GM12891 (cell line): ENCODE data around the gene SQOR.

Source experiments
- POLR2A ChIP-seq: IDR thresholded peaks from 2 replicates; pipeline ENCODE4 v1.6.1; 2011; ENCODE audit warnings: low read depth, low read length, control low read depth
- POLR2AphosphoS5 ChIP-seq: IDR thresholded peaks from 2 replicates; pipeline ENCODE4 v1.6.1; 2011; ENCODE audit warnings: low read depth, low read length, control low read depth
- POU2F2 ChIP-seq: IDR thresholded peaks from 2 replicates; pipeline ENCODE4 v1.6.1; 2011; ENCODE audit warnings: low read depth, mild to moderate bottlenecking, control low read depth, low read length, moderate library complexity
- TAF1 ChIP-seq: IDR thresholded peaks from 2 replicates; pipeline ENCODE4 v1.6.1; 2011; ENCODE audit warnings: low read depth, low read length, control low read depth

- TF ChIP-seq TAF1 (no peak), POLR2A (no peak), POLR2AphosphoS5 (no peak), POU2F2 (no peak)
These were observed 9.6 kb downstream of the SQOR start for GRCh38 chr15:45644437-45644836.
